Measurements from ENCODE around the gene ZNF710. TPM values are rescaled to one million over a fixed set of nuclear protein-coding genes. Genes with fewer than 3 reads are reported as not detected.

Gene ZNF710
- total RNA-seq, 4 donors from 2014 or later = 7.3 to 13.2 (median 11.4) TPM

GRCh38 chr15:90054618-90055097, 53.5 kb downstream of the ZNF710 start:
- no peak overlapping the region for H3K4me3 ChIP-seq
- no peak overlapping the region for H3K27ac ChIP-seq
- peaks cover 0 to 22% (median 0%) of the 10 kb centered on the region in 3 donors for H3K4me1 ChIP-seq
- TF ChIP-seq EP300 (IDR thresholded peaks at IDR 0.05) (no peak), POLR2AphosphoS5 (IDR thresholded peaks at IDR 0.05) (no peak), POLR2A (IDR thresholded peaks at IDR 0.05) (no peak), CTCF (IDR thresholded peaks at IDR 0.05) (no peak)
- 42 to 71% methylated on average over 2 to 3 of the region's 7 CpGs for WGBS, 2 donors (ENCODE audit: low coverage in 1 of 2)
- H3K36me3 ChIP-seq = no peaks in the 10 kb centered on the region
- H3K9me3 ChIP-seq = no peaks in the 10 kb centered on the region
- no peaks in the 10 kb centered on the region for H3K27me3 ChIP-seq
- no peak for ATAC-seq

- ATAC-seq = no peak
- Histone ChIP-seq H3K9me3 (no peaks in the 10 kb centered on the region), H3K27ac (no peak overlapping the region), H3K36me3 (no peaks in the 10 kb centered on the region), H3K4me1 (peaks cover 0 to 22% (median 0%) of the 10 kb centered on the region in 3 donors), H3K27me3 (no peaks in the 10 kb centered on the region), H3K4me3 (no peak overlapping the region)
- 79 to 97% methylated on average over 5 to 6 of the region's 7 CpGs for WGBS, 2 donors (ENCODE audit: low coverage in 1 of 2)
- TF ChIP-seq POLR2A (IDR thresholded peaks at IDR 0.05) (no peak), CTCF (IDR thresholded peaks at IDR 0.05) (no peak), EP300 (IDR thresholded peaks at IDR 0.05) (no peak), POLR2AphosphoS5 (IDR thresholded peaks at IDR 0.05) (no peak)
Observed at GRCh38 chr15:90055182-90055581, 54.1 kb downstream of the ZNF710 start.

- 80 to 93% methylated on average over 2 to 5 of the region's 7 CpGs for WGBS, 2 donors (ENCODE audit: low coverage in 1 of 2)
- Histone ChIP-seq H3K9me3 (no peaks in the 10 kb centered on the region), H3K27me3 (no peaks in the 10 kb centered on the region), H3K36me3 (no peaks in the 10 kb centered on the region), H3K4me1 (peaks cover 0 to 35% (median 6%) of the 10 kb centered on the region in 3 donors), H3K4me3 (no peak overlapping the region), H3K27ac (no peak overlapping the region)
- ATAC-seq = no peak
- no peak for TF ChIP-seq EP300 (IDR thresholded peaks at IDR 0.05)
- TF ChIP-seq POLR2AphosphoS5 (IDR thresholded peaks at IDR 0.05) = no peak
- TF ChIP-seq POLR2A (IDR thresholded peaks at IDR 0.05) = no peak
Observed at GRCh38 chr15:90056529-90056928, 55.4 kb downstream of the ZNF710 start.

- TF ChIP-seq EP300 (IDR thresholded peaks at IDR 0.05) (no peak), CTCF (IDR thresholded peaks at IDR 0.05) (no peak), POLR2AphosphoS5 (IDR thresholded peaks at IDR 0.05) (no peak), POLR2A (IDR thresholded peaks at IDR 0.05) (no peak)
- Histone ChIP-seq H3K4me3 (no peak overlapping the region), H3K36me3 (no peaks in the 10 kb centered on the region), H3K27me3 (no peaks in the 10 kb centered on the region), H3K9me3 (no peaks in the 10 kb centered on the region), H3K27ac (no peak overlapping the region), H3K4me1 (peaks cover 0 to 52% (median 24%) of the 10 kb centered on the region in 3 donors)
- ATAC-seq = no peak
- WGBS, 2 donors (ENCODE audit: low coverage in 1 of 2) = 69 to 95% methylated on average over 3 of the region's 4 CpGs
Observed at GRCh38 chr15:90058308-90058707, 57.2 kb downstream of the ZNF710 start.

- peak overlapping the region in 3 of 4 donors; percentile 48 to 56 (median 53) for H3K27ac ChIP-seq
- H3K9me3 ChIP-seq = no peaks in the 10 kb centered on the region
- H3K36me3 ChIP-seq = no peaks in the 10 kb centered on the region
- no peak for ATAC-seq
- WGBS, 2 donors (ENCODE audit: low coverage in 1 of 2) = 100% methylated on average over 2 of the region's 5 CpGs; no CpG with 5 or more reads in 1 of the 2 donors
- H3K4me3 ChIP-seq = no peak overlapping the region
- no peaks in the 10 kb centered on the region for H3K27me3 ChIP-seq
- TF ChIP-seq EP300 (IDR thresholded peaks at IDR 0.05) (no peak), CTCF (IDR thresholded peaks at IDR 0.05) (no peak), POLR2A (IDR thresholded peaks at IDR 0.05) (no peak), POLR2AphosphoS5 (IDR thresholded peaks at IDR 0.05) (no peak)
- H3K4me1 ChIP-seq = peaks cover 0 to 57% (median 27%) of the 10 kb centered on the region in 3 donors
Observed at GRCh38 chr15:90058775-90059174, 57.7 kb downstream of the ZNF710 start.
